ENCODE measurements around the gene CHRNB4.

CHRNB4 gene

DNA sequence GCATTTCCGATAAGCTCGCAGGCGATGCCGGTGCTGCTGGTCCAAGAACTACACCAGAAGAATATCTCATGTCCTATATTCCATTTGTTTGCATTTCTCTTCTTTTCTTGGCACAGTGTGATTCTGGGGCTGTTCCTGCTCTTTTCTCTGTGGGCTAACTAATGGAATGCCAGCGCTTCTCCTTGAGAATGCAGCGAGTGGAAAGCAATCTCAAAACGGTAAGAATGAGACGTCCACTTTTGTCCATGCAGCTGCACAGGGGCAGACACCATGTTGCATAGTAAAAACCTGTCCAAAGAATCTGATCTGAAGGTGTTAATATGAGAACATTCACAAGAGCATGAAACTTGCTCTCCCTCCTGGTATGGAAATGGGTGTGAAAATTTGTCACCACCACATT, 13.7 kb downstream of the CHRNB4 start:
- H3K4me3 ChIP-seq (ENCODE audit: low read depth, low read length) = no peak overlapping the region
- no peak for DNase-seq (ENCODE audit: low read depth)
- TF ChIP-seq, protein P1, sequence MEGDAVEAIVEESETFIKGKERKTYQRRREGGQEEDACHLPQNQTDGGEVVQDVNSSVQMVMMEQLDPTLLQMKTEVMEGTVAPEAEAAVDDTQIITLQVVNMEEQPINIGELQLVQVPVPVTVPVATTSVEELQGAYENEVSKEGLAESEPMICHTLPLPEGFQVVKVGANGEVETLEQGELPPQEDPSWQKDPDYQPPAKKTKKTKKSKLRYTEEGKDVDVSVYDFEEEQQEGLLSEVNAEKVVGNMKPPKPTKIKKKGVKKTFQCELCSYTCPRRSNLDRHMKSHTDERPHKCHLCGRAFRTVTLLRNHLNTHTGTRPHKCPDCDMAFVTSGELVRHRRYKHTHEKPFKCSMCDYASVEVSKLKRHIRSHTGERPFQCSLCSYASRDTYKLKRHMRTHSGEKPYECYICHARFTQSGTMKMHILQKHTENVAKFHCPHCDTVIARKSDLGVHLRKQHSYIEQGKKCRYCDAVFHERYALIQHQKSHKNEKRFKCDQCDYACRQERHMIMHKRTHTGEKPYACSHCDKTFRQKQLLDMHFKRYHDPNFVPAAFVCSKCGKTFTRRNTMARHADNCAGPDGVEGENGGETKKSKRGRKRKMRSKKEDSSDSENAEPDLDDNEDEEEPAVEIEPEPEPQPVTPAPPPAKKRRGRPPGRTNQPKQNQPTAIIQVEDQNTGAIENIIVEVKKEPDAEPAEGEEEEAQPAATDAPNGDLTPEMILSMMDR (IDR thresholded peaks at IDR 0.05; ENCODE audit: control insufficient read depth, extremely low read depth, insufficient read depth) = no peak

- no peak overlapping the region for H3K4me3 ChIP-seq (ENCODE audit: low read depth, low read length)
- no peak for DNase-seq (ENCODE audit: low read depth)
- TF ChIP-seq, protein P1 (IDR thresholded peaks at IDR 0.05; ENCODE audit: control insufficient read depth, extremely low read depth, insufficient read depth) = no peak
Observed at GRCh38 chr15:78626381-78626995, 14.5 kb downstream of the CHRNB4 start.

GRCh38 chr15:78625606-78626280, 15.3 kb downstream of the CHRNB4 start:
- no peak overlapping the region for H3K4me3 ChIP-seq (ENCODE audit: low read depth, low read length)
- no peak for DNase-seq (ENCODE audit: low read depth)
- TF ChIP-seq, protein P1 (IDR thresholded peaks at IDR 0.05; ENCODE audit: control insufficient read depth, extremely low read depth, insufficient read depth) = no peak

GRCh38 chr15:78624651-78625590, 16.1 kb downstream of the CHRNB4 start:
- H3K4me3 ChIP-seq (ENCODE audit: low read depth, low read length) = no peak overlapping the region
- TF ChIP-seq, protein P1 (IDR thresholded peaks at IDR 0.05; ENCODE audit: control insufficient read depth, extremely low read depth, insufficient read depth) = no peak
- no peak for DNase-seq (ENCODE audit: low read depth)

DNA sequence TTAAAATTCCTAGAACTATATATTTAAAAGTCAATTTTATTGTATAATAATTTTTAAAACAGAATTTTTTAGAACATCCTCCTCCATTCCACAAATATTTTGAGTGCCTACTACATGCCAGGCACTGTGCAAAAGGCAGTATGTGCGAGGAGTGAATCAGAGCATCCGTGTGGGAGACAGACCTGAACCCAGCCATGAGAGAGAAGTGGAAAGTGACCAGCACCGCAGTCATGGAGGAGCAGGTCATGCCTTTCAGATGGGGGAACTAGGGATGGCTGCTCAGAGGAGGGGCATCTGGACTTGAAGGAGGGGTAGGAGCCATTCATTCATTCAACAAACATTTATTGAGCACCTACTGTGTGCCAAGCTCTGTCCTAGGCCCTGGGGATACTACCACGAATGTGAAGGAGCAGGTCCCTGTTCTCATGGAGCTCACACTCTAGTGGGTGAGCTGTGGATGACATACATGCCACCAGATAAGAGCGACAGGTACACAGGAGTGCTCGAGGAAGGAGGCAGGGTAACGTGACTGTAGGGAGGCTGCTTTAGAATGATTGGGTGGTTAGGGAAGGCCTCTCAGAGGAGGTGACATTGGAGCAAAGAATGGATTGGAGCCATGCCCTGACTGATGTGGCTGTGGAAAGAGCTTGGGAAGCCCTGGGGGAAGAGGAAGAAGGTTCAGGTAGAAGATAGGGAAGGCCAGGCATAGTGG, 17.1 kb downstream of the CHRNB4 start:
- no peak for DNase-seq (ENCODE audit: low read depth)
- TF ChIP-seq, protein P1 (IDR thresholded peaks at IDR 0.05; ENCODE audit: control insufficient read depth, extremely low read depth, insufficient read depth) = no peak
- no peak overlapping the region for H3K4me3 ChIP-seq (ENCODE audit: low read depth, low read length)

- TF ChIP-seq, protein P1 (IDR thresholded peaks at IDR 0.05; ENCODE audit: control insufficient read depth, extremely low read depth, insufficient read depth) = no peak
- no peak overlapping the region for H3K4me3 ChIP-seq (ENCODE audit: low read depth, low read length)
- no peak for DNase-seq (ENCODE audit: low read depth)
Observed at GRCh38 chr15:78621810-78622402, 19.1 kb downstream of the CHRNB4 start.
